Esophagus squamous epithelium (tissue), 5 donors: ENCODE data around the gene GBF1. TPM values are rescaled to one million over a fixed set of nuclear protein-coding genes. Genes with fewer than 3 reads are reported as not detected.

Experiments
- DNase-seq: peaks from one replicate; lab custom pipeline; 2025; lab: John Stamatoyannopoulos, UW
- H3K27ac ChIP-seq, 4 donors: fragments of 200-600 bp; sonication (generic); one replicate each; pipeline ENCODE4 v1.5.1; 2016 to 2019; ENCODE audit warnings: mild to moderate bottlenecking in 1 of 4
- H3K27me3 ChIP-seq, 4 donors: fragments of 200-600 bp; sonication (generic); 1 replicate in 3 of 4; 2 replicates in 1 of 4; pipeline versions ENCODE4 v1.5.1 to v1.6.0; 2017 to 2021; ENCODE audit warnings: antibody characterized with exemption in 1 of 4
- H3K36me3 ChIP-seq, 3 donors: fragments of 200-600 bp; sonication (generic); one replicate each; pipeline ENCODE4 v1.5.1; 2016 to 2019
- H3K4me1 ChIP-seq, 3 donors: fragments of 200-600 bp; sonication (generic); one replicate each; pipeline ENCODE4 v1.5.1; 2017 to 2019
- H3K4me3 ChIP-seq, 4 donors: fragments of 200-600 bp; sonication (generic); 1 replicate in 3 of 4; 2 replicates in 1 of 4; pipeline ENCODE4 v1.5.1; 2016 to 2019; ENCODE audit warnings: mild to moderate bottlenecking in 2 of 4, moderate library complexity in 1 of 4
- H3K9me3 ChIP-seq, 3 donors: fragments of 200-600 bp; sonication (generic); one replicate each; pipeline ENCODE4 v1.5.1; 2016 to 2019
- CTCF ChIP-seq, 6 experiments: fragments of 450-650 bp in 4 of 6; fragments of 200-600 bp in 2 of 6; sonication (generic) in 2 of 6; IDR thresholded peaks; one replicate each; pipeline ENCODE4 v1.5.1; 2016 to 2019; ENCODE audit warnings: antibody characterized with exemption in 6 of 6, mild to moderate bottlenecking in 4 of 6, moderate library complexity in 4 of 6
- POLR2A ChIP-seq, 4 donors: fragments of 450-650 bp; IDR thresholded peaks; one replicate each; pipeline ENCODE4 v1.6.1; 2017; ENCODE audit warnings: antibody characterized with exemption in 4 of 4, mild to moderate bottlenecking in 4 of 4, moderate library complexity in 3 of 4
- WGBS, 2 donors: methylation state at CpG; one replicate each; pipeline ENCODE4 v1.1.5; 2018; 5-methylcytosine and 5-hydroxymethylcytosine counted together
- intact Hi-C: fragments of 100-400 bp; cut with DNase I; formaldehyde crosslinking; loops from one replicate; pipeline ENCODE4 v1.15.0; 2022
- total RNA-seq, 4 donors: library from RNA; depleted of rRNA; stranded (reverse); fragments of >200 nt; gene quantifications; one replicate each; pipeline ENCODE4 v1.1.0, GENCODE V29; 2016
- donor health status: DM: yes; HTN: yes; CAD: no.

Gene GBF1
- total RNA-seq, 4 donors from 2014 or later = 22.5 to 39.0 (median 28.6) TPM

- peak overlapping the region in 2 of 4 donors; percentile 40 to 52 for H3K27ac ChIP-seq
- 33 to 35% methylated on average over 3 of the region's 3 CpGs for WGBS, 2 donors
Measured at GRCh38 chr10:102281102-102281487, 35.8 kb downstream of the GBF1 start.

GRCh38 chr10:102283488-102283887, 38.2 kb downstream of the GBF1 start:
- Histone ChIP-seq H3K4me1 (peaks cover 29 to 76% (median 31%) of the 10 kb centered on the region in 3 donors), H3K27me3 (no peaks in the 10 kb centered on the region), H3K4me3 (peak overlapping the region in 2 of 4 donors; percentile 12 to 15), H3K27ac (peak overlapping the region; percentile 1 to 66 (median 53)), H3K36me3 (no peaks in the 10 kb centered on the region), H3K9me3 (no peaks in the 10 kb centered on the region)
- TF ChIP-seq CTCF (IDR thresholded peaks at IDR 0.05) (no peak), POLR2A (IDR thresholded peaks at IDR 0.05) (no peak)
- WGBS, 2 donors = 30 to 46% methylated on average over 2 of the region's 2 CpGs
- no peak for DNase-seq
- intact Hi-C loops = no loop called here

More at GRCh38 chr10:102281102-102281487, 35.8 kb downstream of the GBF1 start:
- TF ChIP-seq CTCF (IDR thresholded peaks at IDR 0.05) = no peak
- Histone ChIP-seq H3K4me3 (peak overlapping the region in 1 of 4 donors; percentile 31), H3K27me3 (no peaks in the 10 kb centered on the region), H3K36me3 (peaks cover 0 to 16% (median 0%) of the 10 kb centered on the region in 3 donors), H3K9me3 (no peaks in the 10 kb centered on the region), H3K4me1 (peaks cover 29 to 70% (median 31%) of the 10 kb centered on the region in 3 donors)
- intact Hi-C loops = no loop called here
- DNase-seq = no peak

GRCh38 chr10:102283890-102284289, 38.6 kb downstream of the GBF1 start:
- intact Hi-C loops = no loop called here
- no peak for TF ChIP-seq POLR2A (IDR thresholded peaks at IDR 0.05)
- TF ChIP-seq CTCF (IDR thresholded peaks at IDR 0.05) = no peak
- no peaks in the 10 kb centered on the region for H3K36me3 ChIP-seq
- peak overlapping the region; percentile 1 to 66 (median 53) for H3K27ac ChIP-seq
- H3K4me3 ChIP-seq = peak overlapping the region in 2 of 4 donors; percentile 12 to 15
- DNase-seq = no peak
- WGBS, 2 donors = 15 to 30% methylated on average over 2 of the region's 2 CpGs
- peaks cover 29 to 76% (median 31%) of the 10 kb centered on the region in 3 donors for H3K4me1 ChIP-seq
- no peaks in the 10 kb centered on the region for H3K27me3 ChIP-seq
- no peaks in the 10 kb centered on the region for H3K9me3 ChIP-seq

GRCh38 chr10:102284531-102284930, 39.2 kb downstream of the GBF1 start:
- intact Hi-C loops = no loop called here
- DNase-seq = no peak
- Histone ChIP-seq H3K9me3 (no peaks in the 10 kb centered on the region), H3K36me3 (no peaks in the 10 kb centered on the region), H3K27me3 (no peaks in the 10 kb centered on the region), H3K4me3 (no peak overlapping the region), H3K27ac (peak overlapping the region in 3 of 4 donors; percentile 43 to 66 (median 63)), H3K4me1 (peaks cover 29 to 71% (median 31%) of the 10 kb centered on the region in 3 donors)
- no peak for TF ChIP-seq POLR2A (IDR thresholded peaks at IDR 0.05)
- TF ChIP-seq CTCF (IDR thresholded peaks at IDR 0.05) = no peak
- 47 to 55% methylated on average over 2 of the region's 2 CpGs for WGBS, 2 donors

- intact Hi-C loops = no loop called here
- no peak for TF ChIP-seq POLR2A (IDR thresholded peaks at IDR 0.05)
- no peak for TF ChIP-seq CTCF (IDR thresholded peaks at IDR 0.05)
- H3K9me3 ChIP-seq = no peaks in the 10 kb centered on the region
- no peak for DNase-seq
- no peak overlapping the region for H3K4me3 ChIP-seq
- 70 to 86% methylated on average over 2 of the region's 2 CpGs for WGBS, 2 donors
- H3K36me3 ChIP-seq = no peaks in the 10 kb centered on the region
- no peaks in the 10 kb centered on the region for H3K27me3 ChIP-seq
- H3K27ac ChIP-seq = peak overlapping the region in 2 of 4 donors; percentile 63 to 66
- peaks cover 28 to 65% (median 29%) of the 10 kb centered on the region in 3 donors for H3K4me1 ChIP-seq
Measured at GRCh38 chr10:102285133-102285532, 39.8 kb downstream of the GBF1 start.
